ENCODE data around the gene KCNS3.

KCNS3 gene

GRCh38 chr2:17981936-17982335 lies 103.5 kb downstream of the KCNS3 start:
- Histone ChIP-seq H3K4me1 (ENCODE audit: control insufficient read depth in 1 of 2, insufficient read depth in 2 of 2, low read length in 2 of 2) (no peaks in the 10 kb centered on the region), H3K27me3 (ENCODE audit: control insufficient read depth in 1 of 2, insufficient read depth in 2 of 2, low read length in 2 of 2) (no peaks in the 10 kb centered on the region), H3K9ac (ENCODE audit: low read depth in 1 of 2, low read length in 2 of 2) (no peak overlapping the region), H3K36me3 (ENCODE audit: control insufficient read depth in 1 of 2, insufficient read depth in 2 of 2, low read length in 2 of 2) (no peaks in the 10 kb centered on the region), H3K27ac (ENCODE audit: low read depth, low read length) (no peak overlapping the region), H3K4me3 (ENCODE audit: low read depth in 1 of 2, low read length in 2 of 2) (no peak overlapping the region), H3K9me3 (ENCODE audit: control insufficient read depth in 1 of 2, low read length in 2 of 2) (no peaks in the 10 kb centered on the region)
